Frontal cortex (tissue), 4 donors: ENCODE measurements around the gene MAP2K2. TPM values are rescaled to one million over a fixed set of nuclear protein-coding genes. Genes with fewer than 3 reads are reported as not detected.

Experiments
- DNase-seq, 2 donors: peaks; one replicate each; pipeline ENCODE4 v3.0.0; 2012; ENCODE audit warnings: low spot score in 2 of 2
- FAIRE-seq: peaks from 2 replicates; lab custom pipeline; 2012; peaks lifted over from hg19 to GRCh38; lab: Jason Lieb, UNC
- small RNA-seq: library from RNA; depleted of rRNA; stranded (forward); fragments of <200 nt; gene quantifications from one replicate; pipeline ENCODE3, GENCODE V24; 2014
- total RNA-seq: library from RNA; depleted of rRNA; stranded (reverse); fragments of >200 nt; gene quantifications from one replicate; pipeline ENCODE4 v1.2.3, GENCODE V29; 2014
- donor health status: control.
- donor health status: control.
- donor health status: control.

Gene MAP2K2
- total RNA-seq, 1 donor from 2014 or later = 99.1 TPM

DNA sequence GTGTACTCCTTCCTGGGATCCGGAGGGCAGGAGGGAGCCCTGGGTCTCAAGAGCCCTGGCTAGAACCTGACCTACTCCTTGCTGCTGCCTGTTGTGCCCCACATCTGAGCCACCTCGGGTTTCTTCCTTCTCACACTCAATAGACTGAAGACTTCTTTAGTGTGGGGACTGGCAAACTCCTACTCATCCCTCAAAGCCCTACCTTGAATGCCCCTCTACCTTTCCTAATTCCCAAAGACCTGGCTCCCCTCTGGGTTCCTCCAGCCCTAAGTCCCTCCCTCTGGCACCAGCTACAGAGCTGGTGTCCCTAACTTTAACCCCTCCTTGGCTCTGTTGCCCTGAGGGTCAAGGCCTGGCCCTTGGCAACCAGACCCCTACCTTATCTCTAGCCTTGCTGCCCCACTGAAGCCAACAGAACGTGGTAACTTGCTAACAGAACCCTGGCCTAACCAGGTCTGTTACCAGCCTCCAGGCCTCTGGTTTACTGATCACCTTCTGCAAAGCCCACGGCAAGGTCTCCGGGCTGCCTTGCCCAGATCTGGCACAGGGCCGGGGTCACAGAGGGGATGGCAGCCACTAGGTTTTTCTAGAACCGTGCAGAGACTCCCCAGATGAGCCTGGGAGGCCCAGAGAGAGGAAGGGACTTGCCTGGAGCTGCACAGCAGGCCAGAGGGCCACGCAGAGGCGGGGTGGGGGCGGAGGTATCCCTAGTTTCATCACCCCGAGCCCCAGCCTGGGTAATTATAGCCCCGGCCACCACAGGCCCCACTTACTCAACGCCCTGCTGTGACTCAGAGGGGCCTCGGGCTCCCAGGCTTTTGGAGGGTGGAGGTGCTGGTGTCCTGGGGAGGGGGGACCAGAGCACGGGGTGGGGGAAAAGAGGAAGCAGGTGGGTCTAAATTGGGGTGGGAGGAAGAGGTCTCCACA lies 72.5 kb downstream of the MAP2K2 start:
- no peak for FAIRE-seq
- no peak for DNase-seq

DNA sequence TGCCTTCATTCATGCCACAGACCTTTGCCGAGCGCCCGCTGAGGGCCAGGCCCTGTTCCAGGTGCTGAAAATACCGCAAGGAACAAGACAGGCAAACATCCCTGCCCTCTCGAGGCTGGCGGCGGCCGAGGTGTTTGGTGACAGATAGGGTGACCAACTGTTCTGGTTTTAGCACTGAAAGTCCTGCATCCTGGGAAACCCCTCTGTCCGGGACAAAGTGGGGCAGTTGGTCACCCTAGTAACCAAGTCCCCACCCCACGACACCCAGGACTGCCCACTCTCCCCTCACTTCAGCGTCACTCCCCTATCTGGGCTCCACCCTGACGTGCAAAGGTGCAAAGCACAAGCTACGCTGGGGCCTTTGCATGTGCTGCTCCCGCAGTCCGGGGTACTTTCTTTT lies 74.5 kb downstream of the MAP2K2 start:
- DNase-seq (no peak), FAIRE-seq (no peak)

DNA sequence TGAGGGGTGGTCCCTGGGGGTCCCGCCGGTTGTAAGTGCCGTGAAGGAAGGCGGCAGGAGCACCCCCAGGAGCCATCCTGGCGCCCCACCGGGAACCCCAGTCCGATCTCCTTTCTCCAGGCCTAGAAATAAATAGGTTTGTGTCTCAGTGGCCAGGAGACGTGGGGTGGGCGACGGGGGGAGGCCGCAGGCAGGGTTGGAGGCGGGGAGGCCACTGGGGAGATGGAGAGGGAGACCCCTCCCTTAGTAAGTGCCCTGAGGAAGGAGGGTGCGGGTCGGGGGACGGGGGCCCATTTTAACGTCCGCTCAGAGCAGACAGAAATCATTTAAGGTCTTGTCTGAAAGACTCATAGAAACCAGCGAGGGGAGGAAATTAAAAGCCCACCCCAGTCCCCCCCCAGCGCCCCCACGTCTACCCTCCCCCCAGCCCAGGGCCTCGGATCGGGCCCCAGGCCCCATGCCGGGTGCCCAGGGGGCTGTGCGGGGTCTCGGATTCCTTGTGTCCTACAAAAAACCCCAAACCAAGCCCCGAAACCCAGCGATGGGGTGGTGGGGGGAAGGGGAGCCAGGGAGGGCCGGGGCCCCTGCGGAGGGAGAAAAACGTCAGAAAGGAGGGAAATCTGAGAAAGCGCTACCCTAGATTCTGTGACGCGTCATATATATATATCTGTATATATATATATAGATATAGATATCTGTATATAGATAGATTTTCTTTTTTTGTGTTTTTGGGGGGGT lies 76.8 kb downstream of the MAP2K2 start:
- DNase-seq (no peak), FAIRE-seq (no peak)

DNA sequence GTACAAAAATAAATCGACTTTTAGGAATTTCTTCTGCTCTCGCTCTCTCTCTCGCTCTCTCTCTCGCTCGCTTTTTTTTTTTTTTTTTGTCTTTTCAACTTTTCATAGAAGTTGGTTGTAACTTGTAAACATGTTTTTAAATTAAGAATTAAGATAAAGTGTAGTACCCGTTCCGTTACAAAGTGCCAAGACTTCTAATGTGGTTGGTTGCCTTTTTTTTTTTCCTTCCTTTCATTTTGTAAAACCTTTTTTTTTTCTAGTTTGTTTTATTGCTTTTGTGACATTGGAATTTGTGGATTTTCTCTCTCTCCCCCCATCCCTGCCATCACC lies 77.6 kb downstream of the MAP2K2 start:
- no peak for DNase-seq
- FAIRE-seq = no peak

GRCh38 chr19:4045597-4046361 lies 78.1 kb downstream of the MAP2K2 start:
- no peak for DNase-seq
- no peak for FAIRE-seq

- DNase-seq = no peak
- no peak for FAIRE-seq
Observed at GRCh38 chr19:4044990-4045465, 78.9 kb downstream of the MAP2K2 start.

GRCh38 chr19:4043966-4044715 lies 79.8 kb downstream of the MAP2K2 start:
- FAIRE-seq (no peak), DNase-seq (no peak)

- DNase-seq = no peak
- FAIRE-seq = no peak
Observed at GRCh38 chr19:4043401-4043800, 80.5 kb downstream of the MAP2K2 start.

- FAIRE-seq (no peak), DNase-seq (no peak)
Observed at GRCh38 chr19:4042731-4043082, 81.2 kb downstream of the MAP2K2 start.

- DNase-seq (no peak), FAIRE-seq (no peak)
Observed at GRCh38 chr19:4042064-4042730, 81.7 kb downstream of the MAP2K2 start.

Small RNA genes lying within 50 kb of the gene (small RNA-seq; reads per million reads assigned to genes)
- gene RF00017 = not detected

Other genes starting within 250 kb of the MAP2K2 start
- 86.0 TPM for gene ATCAY, start 243.4 kb downstream of the MAP2K2 start, total RNA-seq
- gene NMRK2, start 191.1 kb downstream of the MAP2K2 start, total RNA-seq = not detected
- 53.4 TPM for gene DAPK3, start 153.0 kb downstream of the MAP2K2 start, total RNA-seq
- 2,434 TPM for gene EEF2, start 138.7 kb downstream of the MAP2K2 start, total RNA-seq
- 22.0 TPM for gene PIAS4, start 116.4 kb downstream of the MAP2K2 start, total RNA-seq
- gene ZBTB7A, start 57.2 kb downstream of the MAP2K2 start, total RNA-seq = 2.0 TPM
- not detected for gene CREB3L3, start 29.5 kb upstream of the MAP2K2 start, total RNA-seq
- gene SIRT6, start 58.4 kb upstream of the MAP2K2 start, total RNA-seq = 10.2 TPM
- gene ANKRD24, start 58.6 kb upstream of the MAP2K2 start, total RNA-seq = 8.2 TPM
- not detected for gene EBI3, start 105.4 kb upstream of the MAP2K2 start, total RNA-seq
- 17.9 TPM for gene YJU2, start 123.0 kb upstream of the MAP2K2 start, total RNA-seq
- 2.0 TPM for gene SHD, start 155.1 kb upstream of the MAP2K2 start, total RNA-seq
- gene TMIGD2, start 178.3 kb upstream of the MAP2K2 start, total RNA-seq = not detected
- 38.7 TPM for gene FSD1, start 180.5 kb upstream of the MAP2K2 start, total RNA-seq
- 0.82 TPM for gene STAP2, start 214.7 kb upstream of the MAP2K2 start, total RNA-seq
- 18.8 TPM for gene MPND, start 219.4 kb upstream of the MAP2K2 start, total RNA-seq